ENCODE data around the gene CTDSPL.

The CTDSPL gene

GRCh38 chr3:37991109-37991508 lies 129.4 kb downstream of the CTDSPL start:
- DNase-seq = no peak

GRCh38 chr3:37991823-37992222 lies 130.1 kb downstream of the CTDSPL start:
- DNase-seq = no peak

GRCh38 chr3:37992271-37993066 lies 130.8 kb downstream of the CTDSPL start:
- DNase-seq = no peak

- DNase-seq = no peak
Measured at GRCh38 chr3:37993067-37993455, 131.4 kb downstream of the CTDSPL start.

- DNase-seq = no peak
Measured at GRCh38 chr3:37993460-37993819, 131.8 kb downstream of the CTDSPL start.

- DNase-seq = peak; percentile 93
Measured at GRCh38 chr3:37993820-37994638, 132.3 kb downstream of the CTDSPL start.

- no peak for DNase-seq
Measured at GRCh38 chr3:37994639-37994972, 132.9 kb downstream of the CTDSPL start.

GRCh38 chr3:37995652-37996641 lies 134.3 kb downstream of the CTDSPL start:
- no peak for DNase-seq

- peak; percentile 81 for DNase-seq
Measured at GRCh38 chr3:37996785-37997301, 135.2 kb downstream of the CTDSPL start.

- no peak for DNase-seq
Measured at GRCh38 chr3:37997342-37997741, 135.7 kb downstream of the CTDSPL start.

GRCh38 chr3:37997791-37998370 lies 136.2 kb downstream of the CTDSPL start:
- DNase-seq = no peak

GRCh38 chr3:37999836-38000235 lies 138.2 kb downstream of the CTDSPL start:
- DNase-seq = no peak

- DNase-seq = no peak
Measured at GRCh38 chr3:38000242-38000916, 138.7 kb downstream of the CTDSPL start.

- no peak for DNase-seq
Measured at GRCh38 chr3:38000965-38001455, 139.3 kb downstream of the CTDSPL start.

GRCh38 chr3:38001456-38002081 lies 139.9 kb downstream of the CTDSPL start:
- DNase-seq = no peak

- no peak for DNase-seq
Measured at GRCh38 chr3:38002291-38002876, 140.7 kb downstream of the CTDSPL start.

GRCh38 chr3:38002940-38003339 lies 141.3 kb downstream of the CTDSPL start:
- DNase-seq = no peak

- peak; percentile 55 for DNase-seq
Measured at GRCh38 chr3:38003371-38003816, 141.7 kb downstream of the CTDSPL start.

GRCh38 chr3:38003817-38004414 lies 142.2 kb downstream of the CTDSPL start:
- DNase-seq = no peak

GRCh38 chr3:38004415-38005075 lies 142.9 kb downstream of the CTDSPL start:
- peak; percentile 62 for DNase-seq
